Hepatocyte (in vitro differentiated cells): ENCODE measurements around the gene SPINDOC. TPM values are rescaled to one million over a fixed set of nuclear protein-coding genes. Genes with fewer than 3 reads are reported as not detected.

Experiments
- DNase-seq: peaks from one replicate; pipeline ENCODE4 v3.0.0-alpha.2; 2016; ENCODE audit warnings: low spot score
- H2AFZ ChIP-seq: fragments of 200-600 bp; sonication (generic); 2 replicates; pipeline ENCODE4 v1.6.0; 2016; ENCODE audit warnings: antibody characterized with exemption, mild to moderate bottlenecking
- H3K27ac ChIP-seq: fragments of 200-600 bp; sonication (generic); 2 replicates; pipeline ENCODE4 v1.5.1; 2016; ENCODE audit warnings: mild to moderate bottlenecking
- H3K27me3 ChIP-seq: fragments of 200-600 bp; sonication (generic); 2 replicates; pipeline ENCODE4 v1.6.1; 2016
- H3K36me3 ChIP-seq: fragments of 200-600 bp; sonication (generic); replicated peaks from 2 replicates; pipeline ENCODE4 v1.5.1; 2016; ENCODE audit warnings: low read depth; ENCODE audit not compliant: insufficient read depth
- H3K4me1 ChIP-seq: fragments of 200-600 bp; sonication (generic); 2 replicates; pipeline ENCODE4 v1.5.1; 2016; ENCODE audit warnings: mild to moderate bottlenecking, moderate library complexity; ENCODE audit not compliant: insufficient read depth
- H3K4me2 ChIP-seq: fragments of 200-600 bp; sonication (generic); 2 replicates; pipeline ENCODE4 v1.6.0; 2016
- H3K4me3 ChIP-seq: fragments of 200-600 bp; sonication (generic); 2 replicates; pipeline ENCODE4 v1.5.1; 2016; ENCODE audit warnings: mild to moderate bottlenecking
- H3K79me2 ChIP-seq: fragments of 200-600 bp; sonication (generic); 2 replicates; pipeline ENCODE4 v1.6.0; 2017; ENCODE audit warnings: mild to moderate bottlenecking
- H3K9me2 ChIP-seq: fragments of 200-600 bp; sonication (generic); replicated peaks from 2 replicates; pipeline ENCODE4 v1.6.0; 2017; ENCODE audit warnings: mild to moderate bottlenecking; ENCODE audit not compliant: insufficient read depth
- H3K9me3 ChIP-seq: fragments of 200-600 bp; sonication (generic); 2 replicates; pipeline ENCODE4 v1.5.1; 2016; ENCODE audit warnings: low read depth, mild to moderate bottlenecking
- H4K20me1 ChIP-seq: fragments of 200-600 bp; sonication (generic); 2 replicates; pipeline ENCODE4 v1.6.0; 2016; ENCODE audit warnings: mild to moderate bottlenecking; ENCODE audit not compliant: insufficient read depth, poor library complexity, severe bottlenecking
- EZH2 ChIP-seq: fragments of 200-600 bp; sonication (generic); IDR thresholded peaks from 2 replicates; pipeline ENCODE4 v1.6.1; 2016; ENCODE audit warnings: antibody characterized with exemption, mild to moderate bottlenecking, borderline replicate concordance
- EZH2phosphoT487 ChIP-seq: fragments of 200-600 bp; sonication (generic); IDR thresholded peaks from one replicate; pipeline ENCODE4 v1.6.1; 2018; ENCODE audit warnings: antibody characterized with exemption, mild to moderate bottlenecking, low read depth, moderate library complexity; ENCODE audit not compliant: unreplicated experiment, severe bottlenecking
- WGBS: methylation state at CpG from one replicate; pipeline ENCODE4 v1.1.6; 2016; ENCODE audit warnings: low lambda C conversion rate; ENCODE audit errors: missing lambda C conversion rate; 5-methylcytosine and 5-hydroxymethylcytosine counted together
- polyA plus RNA-seq: library from polyadenylated mRNA; unstranded; fragments of >200 nt; fragmentation: Nextera tagmentation; extraction: Ambion mirVana; gene quantifications from 2 replicates; pipeline ENCODE4 v1.2.1, GENCODE V29; 2016
- total RNA-seq: library from RNA; depleted of rRNA; stranded (reverse); fragments of >200 nt; gene quantifications from 2 replicates; pipeline ENCODE4 v1.2.3, GENCODE V29; 2014
- TF ChIP-seq, protein P1 (sequence below): fragments of 200-600 bp; sonication (generic); IDR thresholded peaks from 2 replicates; pipeline ENCODE4 v1.5.1; 2016; ENCODE audit warnings: antibody characterized with exemption, mild to moderate bottlenecking; ENCODE audit not compliant: poor library complexity

The SPINDOC gene
- total and polyA plus RNA-seq, 2 experiments from 2014 or later = 9.9 to 24.0 TPM

DNA sequence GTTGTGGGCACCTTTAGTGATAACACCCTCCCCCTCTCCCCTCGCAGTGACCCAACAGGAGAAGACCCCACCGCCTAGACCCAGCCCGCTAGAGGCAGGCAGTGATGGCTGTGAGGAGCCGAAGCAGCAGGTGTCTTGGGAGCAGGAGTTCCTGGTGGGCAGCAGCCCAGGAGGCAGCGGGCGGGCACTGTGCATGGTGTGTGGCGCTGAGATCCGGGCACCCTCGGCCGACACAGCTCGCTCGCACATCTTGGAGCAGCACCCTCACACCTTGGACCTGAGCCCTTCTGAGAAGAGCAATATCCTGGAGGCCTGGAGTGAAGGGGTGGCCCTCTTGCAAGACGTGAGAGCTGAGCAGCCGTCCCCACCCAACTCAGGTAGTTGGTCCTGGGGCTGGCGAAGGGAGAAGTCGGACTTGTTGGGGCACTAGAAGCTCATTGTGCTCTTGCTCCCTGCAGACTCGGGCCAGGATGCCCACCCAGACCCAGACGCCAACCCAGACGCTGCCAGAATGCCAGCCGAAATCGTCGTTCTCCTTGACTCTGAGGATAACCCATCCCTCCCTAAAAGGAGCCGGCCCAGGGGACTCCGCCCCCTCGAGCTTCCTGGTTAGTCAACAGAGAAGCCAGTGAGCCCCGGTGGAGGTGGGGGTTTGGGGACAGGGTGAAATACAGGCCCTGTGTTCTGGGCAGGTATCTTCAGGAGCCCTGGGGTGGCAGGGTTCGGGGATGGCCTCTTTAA is 4.7 kb downstream of the SPINDOC start:
- Histone ChIP-seq H3K4me3 (no peak overlapping the region), H3K4me2 (no peak overlapping the region), H3K9me3 (no peaks in the 10 kb centered on the region), H3K36me3 (no peaks in the 10 kb centered on the region), H4K20me1 (peaks cover 37% of the 10 kb centered on the region), H3K27me3 (no peaks in the 10 kb centered on the region), H3K9me2 (no peaks in the 10 kb centered on the region), H2AFZ (no peak overlapping the region), H3K4me1 (peaks cover 12% of the 10 kb centered on the region), H3K27ac (no peak overlapping the region), H3K79me2 (peaks cover 45% of the 10 kb centered on the region)
- TF ChIP-seq, protein P1, sequence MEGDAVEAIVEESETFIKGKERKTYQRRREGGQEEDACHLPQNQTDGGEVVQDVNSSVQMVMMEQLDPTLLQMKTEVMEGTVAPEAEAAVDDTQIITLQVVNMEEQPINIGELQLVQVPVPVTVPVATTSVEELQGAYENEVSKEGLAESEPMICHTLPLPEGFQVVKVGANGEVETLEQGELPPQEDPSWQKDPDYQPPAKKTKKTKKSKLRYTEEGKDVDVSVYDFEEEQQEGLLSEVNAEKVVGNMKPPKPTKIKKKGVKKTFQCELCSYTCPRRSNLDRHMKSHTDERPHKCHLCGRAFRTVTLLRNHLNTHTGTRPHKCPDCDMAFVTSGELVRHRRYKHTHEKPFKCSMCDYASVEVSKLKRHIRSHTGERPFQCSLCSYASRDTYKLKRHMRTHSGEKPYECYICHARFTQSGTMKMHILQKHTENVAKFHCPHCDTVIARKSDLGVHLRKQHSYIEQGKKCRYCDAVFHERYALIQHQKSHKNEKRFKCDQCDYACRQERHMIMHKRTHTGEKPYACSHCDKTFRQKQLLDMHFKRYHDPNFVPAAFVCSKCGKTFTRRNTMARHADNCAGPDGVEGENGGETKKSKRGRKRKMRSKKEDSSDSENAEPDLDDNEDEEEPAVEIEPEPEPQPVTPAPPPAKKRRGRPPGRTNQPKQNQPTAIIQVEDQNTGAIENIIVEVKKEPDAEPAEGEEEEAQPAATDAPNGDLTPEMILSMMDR = no peak
- TF ChIP-seq EZH2phosphoT487 = no peak
- TF ChIP-seq EZH2 = no peak
- DNase-seq = no peak
- WGBS = 94% methylated on average over 27 of the region's 27 CpGs

DNA sequence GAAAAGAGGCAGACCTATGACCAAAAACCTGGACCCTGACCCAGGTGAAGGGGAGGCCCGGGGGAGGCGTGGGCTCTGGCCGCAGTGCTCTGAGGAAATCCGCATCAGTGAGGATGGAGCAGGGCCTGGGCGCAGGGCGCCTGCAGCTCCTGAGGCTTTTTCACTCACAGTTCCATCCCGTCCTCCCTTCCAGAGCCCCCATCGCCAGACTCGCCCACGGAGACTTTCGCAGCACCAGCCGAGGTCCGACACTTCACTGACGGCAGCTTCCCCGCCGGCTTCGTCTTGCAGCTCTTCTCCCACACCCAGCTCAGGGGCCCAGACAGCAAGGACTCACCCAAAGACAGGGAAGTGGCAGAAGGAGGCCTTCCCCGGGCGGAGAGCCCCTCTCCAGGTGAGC is 5.4 kb downstream of the SPINDOC start:
- no peak overlapping the region for H2AFZ ChIP-seq
- 99% methylated on average over 18 of the region's 19 CpGs for WGBS
- H3K4me2 ChIP-seq = no peak overlapping the region
- no peak for DNase-seq
- peaks cover 44% of the 10 kb centered on the region for H3K79me2 ChIP-seq
- no peaks in the 10 kb centered on the region for H3K36me3 ChIP-seq
- TF ChIP-seq, protein P1 = no peak
- TF ChIP-seq EZH2phosphoT487 = no peak
- no peak for TF ChIP-seq EZH2
- no peak overlapping the region for H3K4me3 ChIP-seq
- peaks cover 37% of the 10 kb centered on the region for H4K20me1 ChIP-seq
- no peaks in the 10 kb centered on the region for H3K9me2 ChIP-seq
- H3K4me1 ChIP-seq = peaks cover 12% of the 10 kb centered on the region
- no peak overlapping the region for H3K27ac ChIP-seq
- H3K27me3 ChIP-seq = no peaks in the 10 kb centered on the region
- no peaks in the 10 kb centered on the region for H3K9me3 ChIP-seq

DNA sequence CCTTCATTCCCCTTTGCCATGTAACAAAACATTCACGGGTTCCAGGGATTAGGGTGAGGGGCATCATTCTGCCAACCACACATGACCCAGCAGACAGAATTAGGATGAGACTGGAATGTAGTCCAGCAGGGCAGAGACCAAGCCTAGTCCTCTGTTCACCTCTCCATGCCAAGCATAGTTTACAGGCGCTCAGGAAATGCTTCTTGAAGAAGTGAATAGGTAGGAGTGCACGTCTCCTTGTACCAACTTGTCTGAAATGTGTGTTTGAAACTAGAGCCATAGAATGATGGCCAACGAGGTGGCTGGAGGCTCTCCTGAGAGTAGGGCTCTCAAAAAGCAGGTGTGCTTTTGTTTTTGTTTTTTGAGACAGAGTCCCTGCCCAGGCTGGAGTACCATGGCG is 8.2 kb downstream of the SPINDOC start:
- Histone ChIP-seq H3K4me2 (no peak overlapping the region), H3K27me3 (no peaks in the 10 kb centered on the region), H3K79me2 (peaks cover 16% of the 10 kb centered on the region), H4K20me1 (peaks cover 14% of the 10 kb centered on the region), H3K4me1 (no peaks in the 10 kb centered on the region), H3K4me3 (no peak overlapping the region), H3K36me3 (no peaks in the 10 kb centered on the region), H3K9me3 (no peaks in the 10 kb centered on the region), H2AFZ (no peak overlapping the region), H3K9me2 (no peaks in the 10 kb centered on the region), H3K27ac (no peak overlapping the region)
- TF ChIP-seq EZH2phosphoT487 (no peak), EZH2 (no peak)
- TF ChIP-seq, protein P1 = no peak
- no peak for DNase-seq
- 90% methylated on average over 5 of the region's 5 CpGs for WGBS
